PC-9 (cell line): ENCODE results near the gene IRAK2.

Source experiments
- CTCF ChIP-seq: fragments of 200-600 bp; sonication (generic); conservative IDR thresholded peaks from 2 replicates; pipeline ENCODE4 v1.6.1; 2017; ENCODE audit warnings: mixed run types, antibody characterized with exemption, mild to moderate bottlenecking, moderate library complexity
- EZH2 ChIP-seq: fragments of 200-600 bp; sonication (generic); IDR thresholded peaks from 2 replicates; pipeline ENCODE4 v1.8.0; 2017; ENCODE audit warnings: antibody characterized with exemption, low read depth

GRCh38 chr3:10272977-10273376 lies 108.3 kb downstream of the IRAK2 start:
- no peak for TF ChIP-seq CTCF
- TF ChIP-seq EZH2, result no peak
